GM12891 (cell line): Measurements from ENCODE around the gene RPUSD2.
"Not testable (repeated sequence)": the region's sequence is repeated elsewhere in the genome, so short reads cannot be mapped to it uniquely, and the experiment has no call there.

ENCODE experiments used
- POLR2A ChIP-seq: IDR thresholded peaks from 2 replicates; pipeline ENCODE4 v1.6.1; 2011; ENCODE audit warnings: low read depth, low read length, control low read depth
- POLR2AphosphoS5 ChIP-seq: IDR thresholded peaks from 2 replicates; pipeline ENCODE4 v1.6.1; 2011; ENCODE audit warnings: low read depth, low read length, control low read depth
- SPI1 ChIP-seq: IDR thresholded peaks from 2 replicates; pipeline ENCODE4 v1.6.1; 2011; ENCODE audit warnings: low read depth, low read length, control low read depth
- TAF1 ChIP-seq: IDR thresholded peaks from 2 replicates; pipeline ENCODE4 v1.6.1; 2011; ENCODE audit warnings: low read depth, low read length, control low read depth

DNA sequence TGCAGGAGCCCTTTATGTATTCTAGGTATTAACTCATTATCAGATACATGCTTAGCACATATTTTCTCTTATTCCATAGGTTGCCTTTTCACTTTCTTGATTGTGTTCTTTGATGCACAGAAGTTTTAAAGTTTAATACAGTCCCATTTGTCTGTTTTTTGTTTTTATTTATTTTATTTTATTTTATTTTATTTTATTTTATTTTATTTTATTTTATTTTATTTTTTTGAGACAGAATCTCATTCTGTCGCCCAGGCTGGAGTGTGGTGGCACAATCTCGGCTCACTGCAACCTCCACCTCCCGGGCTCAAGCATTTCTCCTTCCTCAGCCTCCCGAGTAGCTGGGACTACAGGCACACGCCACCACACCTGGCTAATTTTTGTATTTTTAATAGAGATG, 7.8 kb downstream of the RPUSD2 start:
- TF ChIP-seq SPI1, POLR2AphosphoS5, POLR2A, TAF1: not testable (repeated sequence)
